ENCODE data around the gene MYOCOS.

- no peak for TF ChIP-seq CTCF (IDR thresholded peaks at IDR 0.05; ENCODE audit: low read depth, low read length, poor library complexity, severe bottlenecking)
- TF ChIP-seq EZH2phosphoT487 (IDR thresholded peaks at IDR 0.05; ENCODE audit: borderline replicate concordance, low read length) = no peak
Observed at GRCh38 chr1:171610385-171610784, 11.7 kb upstream of the MYOCOS start.
